ENCODE data around the gene MTA1. TPM values are rescaled to one million over a fixed set of nuclear protein-coding genes. Genes with fewer than 3 reads are reported as not detected.

MTA1 gene
- total and polyA plus RNA-seq, 2 donors from 2014 or later: 30.4 to 112 TPM

DNA sequence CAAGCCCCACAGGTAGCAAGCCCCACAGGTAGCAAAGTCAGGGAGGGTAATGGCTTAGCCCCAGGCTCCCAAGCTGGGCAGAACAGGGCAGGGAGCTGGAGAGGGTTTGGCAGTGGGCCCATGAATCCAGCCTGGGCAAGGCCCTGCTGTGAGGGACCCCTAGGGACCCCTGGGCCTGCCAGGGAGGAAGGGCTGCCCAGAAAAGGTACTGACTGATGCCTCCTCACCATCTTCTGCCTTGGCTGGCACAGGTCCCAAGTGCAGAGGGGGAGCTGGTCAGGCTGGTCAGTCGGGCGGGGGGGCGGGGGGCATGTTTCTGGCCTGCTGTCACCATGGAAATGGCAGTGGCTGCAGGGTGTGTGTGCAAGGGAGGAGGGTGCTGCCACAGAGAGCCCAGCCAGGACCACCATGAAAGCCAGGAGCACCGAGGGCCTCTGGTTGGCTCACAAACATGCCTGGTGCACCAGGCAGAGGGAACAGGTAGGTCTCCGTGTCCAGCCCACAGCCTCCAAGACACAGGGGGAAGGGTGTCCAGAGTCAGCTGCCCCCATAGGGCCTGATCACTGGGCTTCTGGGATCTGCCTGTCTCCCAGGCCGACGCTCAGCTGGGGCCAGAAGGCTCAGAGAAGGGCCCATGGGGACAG lies 53.5 kb downstream of the MTA1 start:
- H3K4me1 ChIP-seq (ENCODE audit: control insufficient read depth in 2 of 3, insufficient read depth in 2 of 3, low read depth in 1 of 3, low read length in 3 of 3): peaks cover 0 to 47% (median 15%) of the 10 kb centered on the region in 3 donors
- no peaks in the 10 kb centered on the region for H3K9me3 ChIP-seq (ENCODE audit: control insufficient read depth in 2 of 3, insufficient read depth in 1 of 3, low read length in 3 of 3)
- H3K27me3 ChIP-seq (ENCODE audit: control insufficient read depth, insufficient read depth, low read length): no peaks in the 10 kb centered on the region
- peak overlapping the region; percentile 84 to 94 for H3K27ac ChIP-seq (ENCODE audit: low read depth in 2 of 2, low read length in 2 of 2)
- intact Hi-C loops (cut with DNase I): no loop called here
- H3K4me3 ChIP-seq (ENCODE audit: low read length in 3 of 3): peak overlapping the region in 1 of 3 donors; percentile 37
- no peak for FAIRE-seq
- peak overlapping the region in 1 of 3 donors; percentile 69 for H3K9ac ChIP-seq (ENCODE audit: low read length in 3 of 3)
- TF ChIP-seq CTCF (IDR thresholded peaks at IDR 0.05; ENCODE audit: borderline replicate concordance, extremely low read depth, insufficient read depth): no peak
- H3K36me3 ChIP-seq (ENCODE audit: control insufficient read depth in 2 of 3, insufficient read depth in 3 of 3, low read length in 3 of 3): no peaks in the 10 kb centered on the region
- DNase-seq: peak in 3 of 5 donors; percentile 53 to 92 (median 86)

DNA sequence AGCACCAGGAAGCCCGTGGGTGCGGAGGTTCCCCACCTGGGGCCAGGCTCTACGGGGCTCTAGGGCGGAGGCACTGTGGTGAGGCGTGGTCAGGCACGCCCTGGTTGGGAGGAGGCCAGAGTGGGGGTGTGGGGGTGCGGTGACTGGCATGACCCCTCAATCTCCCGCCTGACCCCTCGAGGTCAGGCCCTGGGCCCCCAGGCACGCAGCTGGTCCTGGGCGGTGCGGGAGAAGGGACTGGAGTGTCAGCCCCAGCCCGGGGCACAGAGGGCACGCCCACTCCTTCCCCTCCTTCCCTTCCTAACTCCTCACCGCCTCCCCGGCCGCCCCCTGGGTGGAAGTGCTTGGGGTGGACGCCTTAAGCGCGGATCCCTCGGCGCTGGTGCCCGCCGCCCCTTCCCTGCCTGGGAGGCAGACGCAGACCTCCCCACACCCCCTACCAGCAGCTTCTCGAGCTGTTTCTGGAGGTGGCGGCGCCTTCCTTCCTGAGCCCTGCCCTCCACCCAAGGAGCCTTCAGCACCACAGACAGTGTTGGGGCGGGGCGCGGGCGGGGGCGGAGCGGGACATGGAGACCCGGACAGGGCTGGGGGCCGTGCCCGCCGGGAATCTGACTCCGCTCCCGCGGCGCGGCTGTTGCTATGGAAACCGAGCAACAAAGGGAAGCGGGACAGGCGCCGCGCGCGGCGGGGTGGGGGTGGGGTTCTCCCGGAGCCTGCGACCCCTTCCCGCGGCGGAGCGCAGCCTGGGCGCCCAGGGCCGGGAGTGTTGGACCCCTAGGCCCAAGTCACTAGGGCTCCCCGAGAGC lies 54.3 kb downstream of the MTA1 start:
- Histone ChIP-seq H3K4me3 (ENCODE audit: low read length in 3 of 3) (peak overlapping the region in 1 of 3 donors; percentile 37), H3K36me3 (ENCODE audit: control insufficient read depth in 2 of 3, insufficient read depth in 3 of 3, low read length in 3 of 3) (no peaks in the 10 kb centered on the region), H3K4me1 (ENCODE audit: control insufficient read depth in 2 of 3, insufficient read depth in 2 of 3, low read depth in 1 of 3, low read length in 3 of 3) (peaks cover 0 to 40% (median 14%) of the 10 kb centered on the region in 3 donors), H3K27ac (ENCODE audit: low read depth in 2 of 2, low read length in 2 of 2) (peak overlapping the region; percentile 84 to 94), H3K9ac (ENCODE audit: low read length in 3 of 3) (peak overlapping the region in 1 of 3 donors; percentile 69), H3K9me3 (ENCODE audit: control insufficient read depth in 2 of 3, insufficient read depth in 1 of 3, low read length in 3 of 3) (no peaks in the 10 kb centered on the region), H3K27me3 (ENCODE audit: control insufficient read depth, insufficient read depth, low read length) (no peaks in the 10 kb centered on the region)
- intact Hi-C loops (cut with DNase I): no loop called here
- FAIRE-seq (no peak), DNase-seq (peak; percentile 97 to 99 (median 98))
- no peak for TF ChIP-seq CTCF (IDR thresholded peaks at IDR 0.05; ENCODE audit: borderline replicate concordance, extremely low read depth, insufficient read depth)

DNA sequence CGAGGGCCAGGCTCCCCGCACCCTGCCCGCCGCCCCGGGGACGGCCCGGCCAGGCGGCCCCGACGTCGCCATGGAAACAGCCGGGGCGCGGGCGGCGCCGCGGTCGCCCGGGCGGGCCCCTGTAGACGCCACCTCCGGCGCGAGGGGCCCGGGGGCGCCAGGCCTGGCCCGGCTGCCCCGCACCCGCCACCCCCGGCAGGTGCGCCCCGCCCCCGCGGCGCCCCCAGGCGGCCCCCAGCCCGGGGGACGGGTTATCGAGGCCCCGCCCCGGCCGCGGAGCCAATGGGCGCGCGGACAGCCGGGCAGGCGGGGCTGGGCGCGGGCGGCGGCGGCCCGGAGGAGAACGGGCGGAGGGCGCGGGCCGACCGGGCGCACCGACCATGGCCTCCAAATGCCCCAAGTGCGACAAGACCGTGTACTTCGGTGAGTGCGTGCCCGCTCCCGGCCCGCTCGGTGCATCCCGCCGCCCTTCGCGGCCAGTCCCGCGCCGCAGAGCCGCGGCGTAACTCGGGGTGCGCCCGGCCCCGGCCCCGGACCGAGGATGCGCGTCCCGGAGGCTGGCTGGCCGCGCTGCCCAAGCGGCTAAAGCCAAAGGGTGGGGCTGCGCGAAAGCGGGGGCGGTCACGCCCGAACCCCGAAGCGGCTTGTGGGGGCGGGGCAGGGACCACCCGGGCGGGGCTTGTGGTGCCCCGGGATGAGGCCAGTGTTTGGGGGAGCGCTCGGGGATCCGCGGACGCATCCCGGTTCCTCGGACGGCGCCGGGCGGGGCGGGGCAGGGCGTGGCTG lies 55.0 kb downstream of the MTA1 start, which contains the start of gene CRIP2:
TSS of gene CRIP2 (plus strand) at position 339 of the 786 bp plus-strand sequence. CDS start at position 381, 42 bp downstream.
- Histone ChIP-seq H3K9me3 (ENCODE audit: control insufficient read depth in 2 of 3, insufficient read depth in 1 of 3, low read length in 3 of 3) (no peaks in the 10 kb centered on the region), H3K4me3 (ENCODE audit: low read length in 3 of 3) (peak within 1 kb of the TSS; percentile 62 to 71 (median 65)), H3K27me3 (ENCODE audit: control insufficient read depth, insufficient read depth, low read length) (no peaks in the 10 kb centered on the region), H3K4me1 (ENCODE audit: control insufficient read depth in 2 of 3, insufficient read depth in 2 of 3, low read depth in 1 of 3, low read length in 3 of 3) (peaks cover 0 to 38% (median 14%) of the 10 kb centered on the region in 3 donors), H3K9ac (ENCODE audit: low read length in 3 of 3) (peak within 1 kb of the TSS; percentile 36 to 84 (median 48)), H3K27ac (ENCODE audit: low read depth in 2 of 2, low read length in 2 of 2) (peak within 1 kb of the TSS; percentile 91 to 97), H3K36me3 (ENCODE audit: control insufficient read depth in 2 of 3, insufficient read depth in 3 of 3, low read length in 3 of 3) (peaks cover 0 to 2% (median 0%) of the 10 kb centered on the region in 3 donors)
- no peak for FAIRE-seq
- TF ChIP-seq CTCF (IDR thresholded peaks at IDR 0.05; ENCODE audit: borderline replicate concordance, extremely low read depth, insufficient read depth): no peak
- intact Hi-C loops (cut with DNase I): no loop called here
- peak in 2 of 5 donors; percentile 76 to 85 for DNase-seq
